SK-N-SH (cell line): ENCODE results near the gene SCN11A.

Experiments
- ELF1 ChIP-seq: IDR thresholded peaks from 2 replicates; pipeline ENCODE4 v1.4.0; 2012
- EP300 ChIP-seq, 2 experiments: IDR thresholded peaks; 2 replicates each; pipeline versions ENCODE4 v1.4.0 to v1.6.1; 2012; ENCODE audit warnings: borderline replicate concordance in 1 of 2, low read depth in 1 of 2, low read length in 1 of 2
- EZH2phosphoT487 ChIP-seq: fragments of 200-600 bp; sonication (generic); IDR thresholded peaks from 2 replicates; pipeline ENCODE4 v1.6.1; 2017; ENCODE audit warnings: low read depth, mixed run types, mild to moderate bottlenecking, antibody characterized with exemption, moderate library complexity, borderline replicate concordance
- FOXM1 ChIP-seq: IDR thresholded peaks from 2 replicates; pipeline ENCODE4 v1.4.0; 2012; ENCODE audit warnings: low read depth, mild to moderate bottlenecking
- MXI1 ChIP-seq: IDR thresholded peaks from 2 replicates; pipeline ENCODE4 v1.6.1; 2012; ENCODE audit warnings: mild to moderate bottlenecking, low read depth, low read length, improper control_type of control experiment
- POLR2AphosphoS5 ChIP-seq: IDR thresholded peaks from 2 replicates; pipeline ENCODE4 v1.6.1; 2012; ENCODE audit warnings: low read depth, low read length
- SMC3 ChIP-seq: IDR thresholded peaks from 2 replicates; pipeline ENCODE4 v1.6.1; 2012; ENCODE audit warnings: low read depth, low read length, improper control_type of control experiment
- TAF1 ChIP-seq: IDR thresholded peaks from 2 replicates; pipeline ENCODE4 v1.6.1; 2012; ENCODE audit warnings: low read depth, mild to moderate bottlenecking, low read length, moderate library complexity, borderline replicate concordance
- TCF12 ChIP-seq: IDR thresholded peaks from 2 replicates; pipeline ENCODE4 v1.4.0; 2012
- TEAD4 ChIP-seq: IDR thresholded peaks from 2 replicates; pipeline ENCODE4 v1.4.0; 2012; ENCODE audit warnings: mild to moderate bottlenecking, borderline replicate concordance; ENCODE audit not compliant: insufficient read depth
- TF ChIP-seq, protein P1 (sequence below): fragments of 200-600 bp; sonication (generic); IDR thresholded peaks from 2 replicates; pipeline ENCODE4 v1.6.1; 2017; ENCODE audit warnings: antibody characterized with exemption, mild to moderate bottlenecking, moderate library complexity
- TF ChIP-seq, protein P2 (sequence below): IDR thresholded peaks from 2 replicates; pipeline ENCODE4; 2012
- TF ChIP-seq, protein P3 (sequence below): fragments of 150-350 bp; IDR thresholded peaks from 2 replicates; pipeline ENCODE4 v1.6.1; 2016; ENCODE audit warnings: mild to moderate bottlenecking, low read depth, low read length
- TF ChIP-seq, protein P4 (sequence below): fragments of 150-350 bp; IDR thresholded peaks from 2 replicates; pipeline ENCODE4 v1.6.1; 2017; ENCODE audit warnings: antibody characterized with exemption, low read length, low read depth, borderline replicate concordance

DNA sequence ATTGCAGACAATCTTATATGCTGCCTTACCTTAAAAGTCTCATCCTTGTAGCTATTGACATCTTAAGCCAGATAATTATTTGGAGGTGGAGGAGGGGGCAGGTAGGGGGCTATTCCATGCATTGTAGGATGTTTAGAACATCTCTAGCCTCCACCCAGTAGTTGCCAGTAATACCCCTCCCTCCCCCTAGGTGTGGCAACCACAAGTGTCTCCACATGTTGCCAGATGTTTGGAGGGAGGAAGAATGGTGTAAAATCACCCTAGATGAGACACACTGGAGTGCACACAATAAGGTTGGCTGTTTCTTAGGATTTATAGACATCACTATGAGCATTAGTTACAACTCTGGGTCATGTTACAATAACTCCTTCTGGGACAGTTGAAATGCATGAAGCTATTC is 28.3 kb upstream of the SCN11A start:
- TF ChIP-seq SMC3 (no peak), TAF1 (no peak), EZH2phosphoT487 (no peak), TEAD4 (no peak), FOXM1 (no peak), ELF1 (no peak), EP300 (IDR thresholded peaks at IDR 0.05; ENCODE audit: borderline replicate concordance in 1 of 2, low read depth in 1 of 2, low read length in 1 of 2) (no peak), TCF12 (no peak), MXI1 (no peak), POLR2AphosphoS5 (no peak)
- TF ChIP-seq, protein P1, sequence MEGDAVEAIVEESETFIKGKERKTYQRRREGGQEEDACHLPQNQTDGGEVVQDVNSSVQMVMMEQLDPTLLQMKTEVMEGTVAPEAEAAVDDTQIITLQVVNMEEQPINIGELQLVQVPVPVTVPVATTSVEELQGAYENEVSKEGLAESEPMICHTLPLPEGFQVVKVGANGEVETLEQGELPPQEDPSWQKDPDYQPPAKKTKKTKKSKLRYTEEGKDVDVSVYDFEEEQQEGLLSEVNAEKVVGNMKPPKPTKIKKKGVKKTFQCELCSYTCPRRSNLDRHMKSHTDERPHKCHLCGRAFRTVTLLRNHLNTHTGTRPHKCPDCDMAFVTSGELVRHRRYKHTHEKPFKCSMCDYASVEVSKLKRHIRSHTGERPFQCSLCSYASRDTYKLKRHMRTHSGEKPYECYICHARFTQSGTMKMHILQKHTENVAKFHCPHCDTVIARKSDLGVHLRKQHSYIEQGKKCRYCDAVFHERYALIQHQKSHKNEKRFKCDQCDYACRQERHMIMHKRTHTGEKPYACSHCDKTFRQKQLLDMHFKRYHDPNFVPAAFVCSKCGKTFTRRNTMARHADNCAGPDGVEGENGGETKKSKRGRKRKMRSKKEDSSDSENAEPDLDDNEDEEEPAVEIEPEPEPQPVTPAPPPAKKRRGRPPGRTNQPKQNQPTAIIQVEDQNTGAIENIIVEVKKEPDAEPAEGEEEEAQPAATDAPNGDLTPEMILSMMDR = no peak
- TF ChIP-seq, protein P2, sequence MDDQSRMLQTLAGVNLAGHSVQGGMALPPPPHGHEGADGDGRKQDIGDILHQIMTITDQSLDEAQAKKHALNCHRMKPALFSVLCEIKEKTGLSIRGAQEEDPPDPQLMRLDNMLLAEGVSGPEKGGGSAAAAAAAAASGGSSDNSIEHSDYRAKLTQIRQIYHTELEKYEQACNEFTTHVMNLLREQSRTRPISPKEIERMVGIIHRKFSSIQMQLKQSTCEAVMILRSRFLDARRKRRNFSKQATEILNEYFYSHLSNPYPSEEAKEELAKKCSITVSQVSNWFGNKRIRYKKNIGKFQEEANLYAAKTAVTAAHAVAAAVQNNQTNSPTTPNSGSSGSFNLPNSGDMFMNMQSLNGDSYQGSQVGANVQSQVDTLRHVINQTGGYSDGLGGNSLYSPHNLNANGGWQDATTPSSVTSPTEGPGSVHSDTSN = no peak
- TF ChIP-seq, protein P3, sequence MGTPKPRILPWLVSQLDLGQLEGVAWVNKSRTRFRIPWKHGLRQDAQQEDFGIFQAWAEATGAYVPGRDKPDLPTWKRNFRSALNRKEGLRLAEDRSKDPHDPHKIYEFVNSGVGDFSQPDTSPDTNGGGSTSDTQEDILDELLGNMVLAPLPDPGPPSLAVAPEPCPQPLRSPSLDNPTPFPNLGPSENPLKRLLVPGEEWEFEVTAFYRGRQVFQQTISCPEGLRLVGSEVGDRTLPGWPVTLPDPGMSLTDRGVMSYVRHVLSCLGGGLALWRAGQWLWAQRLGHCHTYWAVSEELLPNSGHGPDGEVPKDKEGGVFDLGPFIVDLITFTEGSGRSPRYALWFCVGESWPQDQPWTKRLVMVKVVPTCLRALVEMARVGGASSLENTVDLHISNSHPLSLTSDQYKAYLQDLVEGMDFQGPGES = no peak
- TF ChIP-seq, protein P4, sequence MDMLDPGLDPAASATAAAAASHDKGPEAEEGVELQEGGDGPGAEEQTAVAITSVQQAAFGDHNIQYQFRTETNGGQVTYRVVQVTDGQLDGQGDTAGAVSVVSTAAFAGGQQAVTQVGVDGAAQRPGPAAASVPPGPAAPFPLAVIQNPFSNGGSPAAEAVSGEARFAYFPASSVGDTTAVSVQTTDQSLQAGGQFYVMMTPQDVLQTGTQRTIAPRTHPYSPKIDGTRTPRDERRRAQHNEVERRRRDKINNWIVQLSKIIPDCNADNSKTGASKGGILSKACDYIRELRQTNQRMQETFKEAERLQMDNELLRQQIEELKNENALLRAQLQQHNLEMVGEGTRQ = no peak
